Measurements from ENCODE around the gene CREBZF. TPM values are rescaled to one million over a fixed set of nuclear protein-coding genes. Genes with fewer than 3 reads are reported as not detected.
"Not testable (repeated sequence)": the region's sequence is repeated elsewhere in the genome, so short reads cannot be mapped to it uniquely, and the experiment has no call there.

The CREBZF gene
- total RNA-seq, 4 donors from 2014 or later, result 26.1 to 87.1 (median 32.8) TPM

DNA sequence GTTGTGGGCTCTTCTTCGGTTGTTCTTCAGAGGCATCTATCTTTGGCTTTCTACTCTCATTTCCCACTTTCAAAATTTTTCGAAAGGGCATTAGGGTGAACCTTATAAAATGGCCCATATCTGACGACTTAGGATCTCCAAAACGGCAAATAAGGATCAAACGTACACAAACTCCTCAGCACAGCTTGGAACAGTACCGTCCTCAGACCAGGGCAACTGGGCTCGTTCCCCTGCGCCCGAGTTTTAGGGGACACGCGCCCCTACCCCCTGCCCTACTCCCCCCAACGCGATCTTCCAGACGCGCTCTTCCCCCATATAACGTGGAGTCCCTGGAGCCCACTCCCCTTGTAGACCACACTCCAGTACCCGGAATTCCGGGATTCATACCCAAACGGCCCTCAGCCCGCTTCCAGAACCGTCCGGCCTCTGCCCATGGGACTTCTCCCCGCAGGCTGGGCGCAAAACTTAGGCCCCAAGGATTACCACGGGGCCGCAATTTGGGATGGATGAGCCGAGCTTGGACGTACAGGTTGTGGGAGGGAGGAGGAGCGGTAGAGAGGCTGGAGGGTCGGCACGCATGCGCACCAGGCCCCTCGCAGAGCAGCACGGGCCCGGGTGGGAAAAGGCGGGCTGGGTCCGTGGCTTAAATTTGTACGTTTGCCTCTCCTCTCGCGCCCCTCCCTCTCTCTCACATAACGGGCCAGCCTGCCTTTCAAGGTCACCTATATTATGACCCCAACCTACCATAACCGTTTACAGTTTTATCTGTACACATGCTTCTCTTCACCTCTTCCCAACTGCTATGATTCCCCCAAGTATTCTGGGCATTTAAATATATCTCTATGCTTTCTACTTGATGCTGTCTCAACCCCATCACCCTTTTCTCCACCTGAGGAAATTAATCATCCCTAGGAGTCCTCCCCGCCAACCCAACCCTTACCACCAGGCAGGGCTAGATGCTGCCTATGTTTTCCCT is 17.7 kb upstream of the CREBZF start:
- DNase-seq (ENCODE audit: low spot score in 2 of 2), result peak in 1 of 2 donors; percentile 67
- WGBS, result 41% methylated on average over 39 of the region's 43 CpGs
- Histone ChIP-seq H3K4me1 (peaks cover 14% of the 10 kb centered on the region), H3K9me3 (no peaks in the 10 kb centered on the region), H3K27ac (no peak overlapping the region), H3K36me3 (no peaks in the 10 kb centered on the region), H3K4me3 (peak overlapping the region; percentile 49), H3K27me3 (no peaks in the 10 kb centered on the region)
- no peak for TF ChIP-seq POLR2A (IDR thresholded peaks at IDR 0.05)
- TF ChIP-seq EP300 (IDR thresholded peaks at IDR 0.05), result no peak

DNA sequence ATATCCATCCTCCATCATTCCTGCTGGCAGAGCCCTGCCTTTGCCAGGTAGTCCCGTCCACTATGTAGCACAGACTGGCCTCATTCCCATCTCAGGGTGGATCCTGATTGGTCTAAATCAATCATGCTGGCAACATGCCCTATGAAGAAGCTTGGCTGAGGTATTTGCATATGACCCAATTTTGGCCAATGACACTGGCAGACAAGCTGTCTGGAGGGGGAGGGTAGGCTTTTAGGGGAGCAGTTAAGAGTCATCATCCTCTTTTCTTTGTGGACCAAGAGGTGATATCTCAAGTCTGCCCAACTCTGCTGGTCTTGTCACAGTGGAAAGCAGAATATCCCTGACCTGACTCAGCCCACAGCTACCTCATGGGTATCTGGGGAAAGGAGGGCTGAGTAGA is 16.0 kb upstream of the CREBZF start:
- H3K27me3 ChIP-seq, result no peaks in the 10 kb centered on the region
- WGBS, result no CpG with 5 or more reads among the region's 1 CpG
- no peak for DNase-seq (ENCODE audit: low spot score in 2 of 2)

GRCh38 chr11:85679576-85679975 is 14.6 kb upstream of the CREBZF start:
- Histone ChIP-seq H3K36me3 (no peaks in the 10 kb centered on the region), H3K27me3 (no peaks in the 10 kb centered on the region), H3K4me1 (no peaks in the 10 kb centered on the region), H3K9me3 (no peaks in the 10 kb centered on the region), H3K4me3 (no peak overlapping the region), H3K27ac (no peak overlapping the region)
- TF ChIP-seq, protein P1, sequence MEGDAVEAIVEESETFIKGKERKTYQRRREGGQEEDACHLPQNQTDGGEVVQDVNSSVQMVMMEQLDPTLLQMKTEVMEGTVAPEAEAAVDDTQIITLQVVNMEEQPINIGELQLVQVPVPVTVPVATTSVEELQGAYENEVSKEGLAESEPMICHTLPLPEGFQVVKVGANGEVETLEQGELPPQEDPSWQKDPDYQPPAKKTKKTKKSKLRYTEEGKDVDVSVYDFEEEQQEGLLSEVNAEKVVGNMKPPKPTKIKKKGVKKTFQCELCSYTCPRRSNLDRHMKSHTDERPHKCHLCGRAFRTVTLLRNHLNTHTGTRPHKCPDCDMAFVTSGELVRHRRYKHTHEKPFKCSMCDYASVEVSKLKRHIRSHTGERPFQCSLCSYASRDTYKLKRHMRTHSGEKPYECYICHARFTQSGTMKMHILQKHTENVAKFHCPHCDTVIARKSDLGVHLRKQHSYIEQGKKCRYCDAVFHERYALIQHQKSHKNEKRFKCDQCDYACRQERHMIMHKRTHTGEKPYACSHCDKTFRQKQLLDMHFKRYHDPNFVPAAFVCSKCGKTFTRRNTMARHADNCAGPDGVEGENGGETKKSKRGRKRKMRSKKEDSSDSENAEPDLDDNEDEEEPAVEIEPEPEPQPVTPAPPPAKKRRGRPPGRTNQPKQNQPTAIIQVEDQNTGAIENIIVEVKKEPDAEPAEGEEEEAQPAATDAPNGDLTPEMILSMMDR (IDR thresholded peaks at IDR 0.05), result no peak
- TF ChIP-seq EP300 (IDR thresholded peaks at IDR 0.05), result no peak
- TF ChIP-seq POLR2A (IDR thresholded peaks at IDR 0.05), result no peak
- no peak for TF ChIP-seq POLR2AphosphoS5 (IDR thresholded peaks at IDR 0.05)
- WGBS, result 87% methylated on average over 4 of the region's 4 CpGs
- no peak for DNase-seq (ENCODE audit: low spot score in 2 of 2)

More for the DNA sequence above, 16.0 kb upstream of the CREBZF start:
- no peak overlapping the region for H3K4me3 ChIP-seq
- no peak overlapping the region for H3K27ac ChIP-seq
- H3K9me3 ChIP-seq, result no peaks in the 10 kb centered on the region
- H3K36me3 ChIP-seq, result no peaks in the 10 kb centered on the region
- TF ChIP-seq, protein P1 (IDR thresholded peaks at IDR 0.05), result no peak
- TF ChIP-seq POLR2A (IDR thresholded peaks at IDR 0.05) (no peak), EP300 (IDR thresholded peaks at IDR 0.05) (no peak), POLR2AphosphoS5 (IDR thresholded peaks at IDR 0.05) (no peak)
- H3K4me1 ChIP-seq, result peaks cover 9% of the 10 kb centered on the region

- H3K4me1 ChIP-seq, result no peaks in the 10 kb centered on the region
- H3K9me3 ChIP-seq, result no peaks in the 10 kb centered on the region
- no peaks in the 10 kb centered on the region for H3K27me3 ChIP-seq
- H3K27ac ChIP-seq, result no peak overlapping the region
- no peak overlapping the region for H3K4me3 ChIP-seq
- DNase-seq (ENCODE audit: low spot score in 2 of 2), result no peak
- H3K36me3 ChIP-seq, result no peaks in the 10 kb centered on the region
- WGBS, result 93% methylated on average over 3 of the region's 3 CpGs
- TF ChIP-seq POLR2A (IDR thresholded peaks at IDR 0.05), result no peak
- no peak for TF ChIP-seq EP300 (IDR thresholded peaks at IDR 0.05)
- TF ChIP-seq, protein P1 (IDR thresholded peaks at IDR 0.05), result no peak
- TF ChIP-seq POLR2AphosphoS5 (IDR thresholded peaks at IDR 0.05), result no peak
Measured at GRCh38 chr11:85673393-85673792, 8.5 kb upstream of the CREBZF start.

DNA sequence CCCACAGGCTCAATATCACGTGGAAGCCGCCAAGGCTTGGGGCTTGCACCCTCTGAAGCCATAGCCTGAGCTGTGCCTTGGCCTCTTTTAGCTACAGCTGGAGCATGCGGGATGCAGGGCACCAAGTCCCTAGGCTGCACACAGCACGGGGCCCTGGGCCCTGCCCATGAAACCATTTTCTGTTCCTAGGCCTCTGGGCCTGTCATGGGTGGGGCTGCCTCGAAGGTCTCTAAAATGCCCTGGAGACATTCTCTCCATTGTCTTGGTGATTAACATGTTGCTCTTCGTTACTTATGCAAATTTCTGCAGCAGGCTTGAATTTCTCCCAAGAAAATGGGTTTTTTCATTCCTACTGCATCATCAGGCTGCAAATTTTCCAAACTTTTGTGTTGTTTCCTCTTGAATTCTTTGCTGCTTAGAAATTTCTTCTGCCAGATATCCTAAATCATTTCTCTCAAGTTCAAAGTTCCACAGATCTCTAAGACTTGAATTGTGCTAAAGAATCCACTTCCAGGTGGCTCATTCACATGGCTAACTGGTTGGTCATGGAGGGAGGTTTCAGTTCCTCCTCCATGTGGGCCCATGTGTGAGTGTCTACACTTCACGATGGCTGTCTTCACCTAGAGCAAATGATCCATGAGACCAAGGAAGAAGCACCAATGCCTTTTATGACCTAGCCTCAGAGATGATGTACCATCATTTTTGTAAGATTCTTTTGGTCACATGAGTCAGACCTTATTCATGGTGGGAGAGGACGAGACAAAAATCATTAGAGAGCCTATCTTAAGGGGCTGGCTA is 7.4 kb upstream of the CREBZF start:
- Histone ChIP-seq H3K36me3 (no peaks in the 10 kb centered on the region), H3K4me1 (no peaks in the 10 kb centered on the region), H3K27ac (no peak overlapping the region), H3K4me3 (no peak overlapping the region), H3K9me3 (no peaks in the 10 kb centered on the region), H3K27me3 (no peaks in the 10 kb centered on the region)
- TF ChIP-seq EP300 (IDR thresholded peaks at IDR 0.05), result no peak
- no peak for TF ChIP-seq POLR2AphosphoS5 (IDR thresholded peaks at IDR 0.05)
- TF ChIP-seq POLR2A (IDR thresholded peaks at IDR 0.05), result no peak
- TF ChIP-seq, protein P1 (IDR thresholded peaks at IDR 0.05), result no peak
- DNase-seq (ENCODE audit: low spot score in 2 of 2), result no peak
- WGBS, result 87% methylated on average over 8 of the region's 8 CpGs

- DNase-seq (ENCODE audit: low spot score in 2 of 2), result not testable (repeated sequence)
Measured at GRCh38 chr11:85670949-85671663, 6.2 kb upstream of the CREBZF start.

More at GRCh38 chr11:85670949-85671663, 6.2 kb upstream of the CREBZF start:
- not testable (repeated sequence) for H3K4me3 ChIP-seq, H3K36me3 ChIP-seq, H3K9me3 ChIP-seq, H3K27me3 ChIP-seq, H3K4me1 ChIP-seq, H3K27ac ChIP-seq

Data from suprapubic skin (tissue), 4 donors.